ENCODE measurements around the gene CXCR3. TPM values are rescaled to one million over a fixed set of nuclear protein-coding genes. Genes with fewer than 3 reads are reported as not detected.
A peak's percentile ranks its signal among the peaks of the same experiment; 100 is the strongest.
"Not testable (repeated sequence)": the region's sequence is repeated elsewhere in the genome, so short reads cannot be mapped to it uniquely, and the experiment has no call there.

The CXCR3 gene
- total RNA-seq, 1 donor from 2014 or later: 0.13 TPM

DNA sequence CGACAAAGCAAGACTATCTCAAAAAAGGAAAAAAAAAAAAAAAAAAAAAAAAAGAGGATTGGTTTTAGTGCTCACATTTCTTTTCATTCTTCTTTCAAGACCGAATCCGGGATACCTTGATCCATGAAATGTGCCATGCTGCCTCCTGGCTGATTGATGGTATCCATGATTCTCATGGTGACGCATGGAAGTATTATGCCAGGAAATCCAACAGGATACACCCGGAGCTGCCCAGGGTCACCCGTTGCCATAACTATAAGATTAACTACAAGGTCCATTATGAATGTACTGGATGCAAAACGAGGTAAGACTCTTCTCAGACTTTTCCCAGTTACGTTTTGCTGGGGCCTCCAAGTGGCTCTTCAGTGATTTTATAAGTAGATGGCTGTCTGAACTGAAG is 6.1 kb downstream of the CXCR3 start:
- DNase-seq (ENCODE audit: low spot score): no peak
- no peak for ATAC-seq

DNA sequence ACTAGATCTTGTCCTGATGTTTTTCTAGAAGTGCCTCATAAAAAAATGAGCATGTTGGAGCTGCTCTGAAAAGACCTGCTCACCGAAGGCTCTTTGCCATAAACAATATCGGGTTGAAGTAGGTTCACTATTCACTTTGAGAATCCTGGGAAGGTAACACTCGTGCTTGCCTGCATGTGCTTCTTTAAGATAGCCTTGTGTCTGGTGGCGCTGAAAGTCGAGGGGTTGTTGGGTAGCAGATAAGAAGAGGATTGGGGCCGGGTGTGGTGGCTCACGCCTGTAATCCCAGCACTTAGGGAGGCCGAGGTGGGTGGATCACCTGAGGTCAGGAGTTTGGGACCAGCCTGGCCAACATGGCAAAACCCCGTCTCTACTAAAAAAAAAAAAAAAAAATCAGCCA is 6.6 kb downstream of the CXCR3 start:
- DNase-seq (ENCODE audit: low spot score); ATAC-seq: not testable (repeated sequence)

DNA sequence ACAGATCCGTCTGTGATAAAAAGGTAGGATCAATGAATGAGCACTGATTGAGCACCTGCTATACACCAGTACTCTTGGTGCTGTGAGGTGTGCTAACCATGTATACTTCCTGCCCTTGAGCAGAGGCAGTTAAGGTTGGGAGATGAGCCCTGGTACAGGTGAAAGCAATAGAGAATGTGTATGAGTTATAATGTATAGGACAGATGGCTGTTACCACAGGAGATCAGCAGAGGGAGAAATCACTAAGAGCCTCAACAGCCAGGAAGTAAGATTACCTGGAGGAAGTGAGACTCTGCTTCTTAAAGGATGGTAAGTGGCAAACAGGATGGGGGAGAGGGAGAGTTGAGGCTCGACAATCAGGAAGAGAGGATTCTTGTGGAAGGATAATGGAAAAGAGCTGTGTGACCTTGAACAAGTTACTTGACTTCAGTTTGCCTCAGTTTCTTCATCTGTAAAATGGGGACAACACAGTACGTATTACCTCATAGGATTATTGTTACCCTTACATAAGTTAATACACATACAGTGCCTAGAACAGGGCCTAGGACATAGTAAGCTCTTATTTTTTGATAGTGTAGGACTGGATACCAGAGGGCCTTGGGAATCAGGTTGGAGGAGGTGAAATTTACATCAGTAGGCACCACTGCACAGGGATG is 9.1 kb downstream of the CXCR3 start:
- DNase-seq (ENCODE audit: low spot score) (no peak), ATAC-seq (no peak)

DNA sequence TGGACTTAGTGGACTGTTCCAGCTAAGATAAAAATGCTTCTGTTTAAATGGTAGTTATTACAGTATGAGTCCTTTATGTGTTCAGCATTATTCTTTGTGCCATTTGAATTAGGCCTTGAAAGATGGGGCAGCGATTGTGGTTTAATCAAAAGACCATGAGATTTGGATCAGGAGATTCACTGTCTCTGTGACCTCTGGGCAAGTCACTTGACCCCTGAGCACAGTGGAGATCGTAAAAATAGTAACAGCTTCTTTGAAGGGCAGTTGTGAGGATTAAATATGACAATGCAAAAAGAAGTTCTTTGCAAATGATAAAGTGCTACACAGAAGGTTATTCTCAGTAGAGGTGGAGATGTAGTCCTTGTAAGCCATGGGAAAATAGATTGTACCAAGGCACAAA is 10.8 kb downstream of the CXCR3 start:
- DNase-seq (ENCODE audit: low spot score) (no peak), ATAC-seq (no peak)

DNA sequence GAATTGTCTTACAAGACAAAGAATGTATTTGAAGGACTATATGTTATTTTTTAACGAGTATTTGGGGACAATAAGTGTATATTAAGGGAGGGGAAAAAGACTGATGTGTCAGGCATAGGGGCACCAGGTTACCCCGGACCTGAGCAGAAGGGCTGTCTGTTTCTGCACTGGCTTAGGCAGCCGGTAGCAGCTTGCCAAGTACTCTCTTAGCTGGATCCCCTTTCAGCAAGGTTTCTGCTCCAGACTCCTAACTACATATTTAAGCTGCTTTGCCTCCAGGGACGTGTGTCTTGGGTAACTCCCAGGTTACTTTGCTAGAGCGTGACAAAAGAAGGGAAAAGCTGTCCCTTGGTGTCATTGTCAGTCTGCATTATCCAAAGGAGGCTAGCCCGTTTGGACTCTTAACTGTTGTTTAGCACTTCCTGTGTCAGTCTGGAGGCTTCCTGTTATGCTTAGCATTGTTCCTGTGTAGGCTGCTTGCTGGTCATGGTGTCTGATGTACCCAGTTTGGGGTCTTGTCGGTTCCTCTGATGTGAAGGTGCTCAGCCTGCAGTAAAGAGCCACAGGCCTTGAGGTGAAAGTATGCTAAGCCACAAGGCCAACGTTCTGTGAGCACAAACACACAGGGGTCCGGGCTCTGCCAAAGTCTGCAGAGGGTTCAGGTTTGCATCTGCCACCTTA is 11.6 kb downstream of the CXCR3 start:
- no peak for ATAC-seq
- no peak for DNase-seq (ENCODE audit: low spot score)

DNA sequence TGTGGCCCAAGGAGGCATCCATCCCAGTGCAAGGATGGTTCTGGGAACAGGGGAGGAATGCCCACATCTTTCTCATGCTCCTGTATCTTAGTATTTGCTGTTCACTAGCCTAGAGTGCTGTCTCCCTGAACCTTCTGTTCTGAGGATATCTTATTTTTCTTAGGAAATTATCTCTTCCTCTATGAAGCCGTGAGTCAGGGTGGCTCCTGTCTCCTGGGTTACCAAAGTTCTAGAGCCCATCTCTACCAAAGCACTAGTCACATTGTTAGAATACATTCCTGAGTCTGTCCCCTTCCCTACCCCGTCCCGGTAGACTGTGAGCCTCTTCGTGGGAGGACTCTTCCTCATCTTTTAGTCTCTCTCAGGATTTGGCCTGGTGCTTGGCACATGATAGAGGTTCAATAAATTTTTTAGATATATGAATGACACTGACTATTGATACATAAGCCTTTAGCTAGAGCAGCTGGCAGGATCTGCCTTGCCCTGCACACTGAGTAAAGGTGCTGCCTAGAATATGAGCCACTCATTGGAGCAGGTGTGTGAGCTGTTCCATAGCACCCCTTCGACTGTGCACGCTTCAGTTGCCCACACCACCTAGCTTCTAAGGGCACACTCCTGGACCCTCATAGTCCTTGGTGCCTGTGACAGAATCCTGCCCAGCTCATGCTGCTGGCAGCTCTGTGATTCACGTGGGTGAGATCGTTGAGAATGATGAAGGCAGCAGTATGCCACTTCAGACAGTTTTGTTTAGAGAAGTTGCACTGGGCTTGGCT is 13.3 kb downstream of the CXCR3 start:
- DNase-seq (ENCODE audit: low spot score) (no peak), ATAC-seq (no peak)

DNA sequence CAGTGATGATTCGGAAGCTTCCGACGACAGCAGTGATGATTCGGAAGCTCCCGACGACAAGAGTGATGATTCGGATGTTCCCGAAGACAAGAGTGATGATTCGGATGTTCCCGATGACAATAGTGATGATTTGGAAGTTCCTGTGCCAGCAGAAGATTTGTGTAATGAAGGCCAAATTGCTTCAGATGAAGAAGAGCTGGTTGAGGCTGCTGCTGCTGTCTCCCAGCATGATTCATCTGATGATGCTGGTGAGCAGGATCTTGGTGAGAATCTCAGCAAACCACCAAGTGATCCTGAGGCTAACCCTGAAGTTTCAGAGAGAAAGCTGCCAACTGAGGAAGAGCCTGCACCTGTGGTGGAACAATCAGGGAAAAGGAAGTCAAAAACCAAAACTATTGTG is 14.2 kb downstream of the CXCR3 start:
- ATAC-seq: no peak
- DNase-seq (ENCODE audit: low spot score): no peak

DNA sequence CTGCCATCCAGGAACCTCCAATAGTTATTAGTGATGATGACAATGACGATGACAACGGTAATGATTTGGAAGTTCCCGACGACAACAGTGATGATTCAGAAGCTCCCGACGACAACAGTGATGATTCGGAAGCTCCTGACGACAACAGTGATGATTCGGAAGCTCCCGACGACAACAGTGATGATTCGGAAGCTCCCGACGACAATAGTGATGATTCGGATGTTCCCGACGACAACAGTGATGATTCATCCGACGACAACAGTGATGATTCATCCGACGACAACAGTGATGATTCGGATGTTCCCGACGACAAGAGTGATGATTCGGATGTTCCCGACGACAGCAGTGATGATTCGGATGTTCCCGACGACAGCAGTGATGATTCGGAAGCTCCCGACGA is 14.7 kb downstream of the CXCR3 start:
- no peak for ATAC-seq
- no peak for DNase-seq (ENCODE audit: low spot score)

DNA sequence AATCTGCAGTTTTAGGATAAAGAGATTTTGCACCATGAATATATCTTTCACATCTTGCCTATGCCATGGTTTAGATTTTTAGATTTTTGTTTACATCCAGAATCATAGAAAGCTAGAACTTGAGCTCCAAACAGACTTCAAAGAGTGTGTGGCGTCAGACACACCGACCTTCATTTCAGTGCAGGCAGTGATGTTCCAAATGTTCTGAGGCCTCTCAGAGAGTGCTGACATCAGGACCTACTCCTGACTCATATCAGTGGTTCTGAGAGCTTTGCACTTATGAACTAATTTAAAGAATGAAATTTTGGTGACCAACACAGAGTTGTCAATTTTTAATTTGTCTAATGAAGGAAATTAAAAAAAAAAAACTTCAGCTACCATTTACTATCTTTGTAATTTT is 18.3 kb downstream of the CXCR3 start:
- DNase-seq (ENCODE audit: low spot score): no peak
- no peak for ATAC-seq

DNA sequence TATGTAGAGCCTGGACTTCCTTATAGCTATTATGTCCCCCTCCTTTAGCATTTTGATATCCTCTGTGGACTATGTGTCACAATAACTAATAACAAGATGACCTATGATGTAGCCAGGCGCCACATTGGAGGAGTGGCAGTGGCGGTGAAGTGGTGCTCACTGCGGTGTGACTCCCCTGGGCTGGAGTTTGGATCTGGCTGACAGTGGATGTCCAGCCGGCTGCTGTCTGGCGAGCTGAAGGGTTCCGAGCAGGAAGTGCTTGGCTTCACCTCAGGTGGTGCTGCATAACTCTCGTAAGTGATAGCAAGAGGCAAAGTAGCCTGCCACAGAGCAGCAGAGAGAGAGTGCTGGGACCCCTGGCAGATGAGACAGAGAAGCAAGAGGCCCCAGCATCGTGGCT is 25.1 kb downstream of the CXCR3 start:
- DNase-seq (ENCODE audit: low spot score); ATAC-seq: not testable (repeated sequence)

DNA sequence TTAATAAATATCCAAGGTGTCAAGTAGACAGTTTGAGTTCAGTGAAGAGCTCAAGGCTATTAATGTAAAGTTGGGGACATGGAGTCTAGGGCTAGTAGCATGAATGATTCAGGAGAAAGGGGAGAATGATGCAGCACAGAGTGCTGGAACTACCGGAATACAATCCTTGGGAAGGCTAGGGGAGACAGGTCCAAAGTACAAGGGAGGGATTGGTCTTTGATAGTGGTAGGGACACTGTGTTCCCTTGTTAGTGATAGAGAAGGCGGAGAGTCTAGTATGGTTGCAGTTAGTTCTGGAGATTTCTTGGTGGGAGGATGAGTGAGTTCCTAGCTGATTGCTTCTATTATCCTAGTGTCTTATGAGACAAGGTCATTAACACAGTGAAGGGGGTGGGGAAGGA is 31.4 kb downstream of the CXCR3 start:
- peak; percentile 50 for ATAC-seq
- no peak for DNase-seq (ENCODE audit: low spot score)

DNA sequence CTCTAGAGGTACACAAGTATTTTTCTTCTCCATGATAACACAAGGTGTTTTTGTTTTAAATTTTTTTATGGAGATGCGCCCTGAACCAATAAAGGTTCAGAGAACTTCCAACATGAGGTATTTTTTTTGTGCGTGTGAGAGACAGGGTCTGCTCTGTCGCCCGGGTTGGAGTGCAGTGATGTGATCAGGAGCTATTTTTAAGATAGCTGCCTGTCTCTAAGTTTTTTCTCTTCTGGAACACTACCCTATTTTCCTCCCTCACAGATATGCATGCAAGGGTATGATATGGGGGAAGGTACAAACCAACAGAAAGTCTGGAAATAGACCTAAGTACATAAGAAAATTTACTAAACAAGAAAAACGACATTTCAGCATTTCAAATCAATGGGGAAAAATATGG is 37.1 kb downstream of the CXCR3 start:
- DNase-seq (ENCODE audit: low spot score) (no peak), ATAC-seq (no peak)

DNA sequence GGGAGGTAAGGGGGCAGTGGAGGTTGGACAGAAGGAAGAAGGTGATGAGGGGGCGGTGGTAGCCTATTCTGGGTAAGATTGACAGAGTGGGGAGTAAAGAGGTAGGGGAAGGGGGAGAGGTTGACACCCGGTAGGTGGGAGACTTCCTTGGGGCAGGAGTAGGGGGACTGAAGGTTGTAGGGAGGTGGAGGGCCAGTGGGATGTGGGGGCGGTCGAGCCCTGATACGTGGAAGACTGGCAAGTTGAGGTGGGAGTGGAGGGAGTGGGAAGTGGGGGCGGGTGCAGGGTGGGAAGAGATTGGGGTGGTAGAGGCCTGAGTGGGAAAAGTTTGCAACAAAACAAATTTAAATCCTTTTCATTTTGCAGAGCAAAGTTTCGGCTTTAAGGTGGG is 38.3 kb downstream of the CXCR3 start:
- no peak for DNase-seq (ENCODE audit: low spot score)
- ATAC-seq: no peak

DNA sequence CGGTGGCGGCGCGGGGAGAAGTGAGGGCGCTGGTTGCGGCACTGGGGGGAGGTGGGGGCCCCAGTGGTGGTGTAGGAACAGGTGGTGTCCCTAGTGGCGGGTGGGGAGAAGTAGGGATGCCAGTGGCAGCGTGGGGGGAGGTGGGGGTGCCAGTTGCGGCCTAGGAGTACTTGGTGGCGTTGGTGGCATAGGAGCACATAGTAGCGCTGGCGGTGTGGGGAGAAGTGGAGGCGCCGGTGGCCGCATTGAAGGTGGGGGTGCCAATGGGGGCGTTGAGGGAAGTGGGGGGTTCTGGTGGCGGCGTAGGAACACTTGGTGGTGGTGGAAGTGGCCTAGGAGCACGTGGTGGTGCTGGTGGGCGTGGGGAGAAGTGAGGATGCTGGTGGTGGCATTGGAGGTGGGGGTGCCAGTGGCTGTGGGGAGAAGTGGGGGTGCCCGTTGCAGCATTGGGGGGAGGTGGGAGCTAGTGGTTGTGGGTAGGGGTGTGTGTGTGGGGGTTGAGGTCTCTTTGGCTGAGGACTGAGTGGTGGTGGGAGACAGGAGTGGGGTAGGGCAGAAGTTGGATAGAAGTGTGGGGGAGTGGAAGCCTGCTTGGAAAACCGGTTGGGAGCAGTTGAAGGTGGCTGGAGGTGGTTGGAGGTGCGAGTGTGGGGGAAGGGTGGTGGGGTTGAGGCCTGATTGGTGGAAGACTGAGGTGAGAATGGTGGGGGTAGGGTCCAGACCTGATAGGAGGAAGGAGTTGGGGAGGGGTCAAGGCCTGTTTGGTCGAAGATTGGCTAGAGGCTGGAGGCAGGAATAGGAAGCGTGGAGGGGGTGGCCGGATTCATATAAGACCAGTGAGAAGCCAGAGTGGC is 38.9 kb downstream of the CXCR3 start:
- no peak for DNase-seq (ENCODE audit: low spot score)
- ATAC-seq: no peak

DNA sequence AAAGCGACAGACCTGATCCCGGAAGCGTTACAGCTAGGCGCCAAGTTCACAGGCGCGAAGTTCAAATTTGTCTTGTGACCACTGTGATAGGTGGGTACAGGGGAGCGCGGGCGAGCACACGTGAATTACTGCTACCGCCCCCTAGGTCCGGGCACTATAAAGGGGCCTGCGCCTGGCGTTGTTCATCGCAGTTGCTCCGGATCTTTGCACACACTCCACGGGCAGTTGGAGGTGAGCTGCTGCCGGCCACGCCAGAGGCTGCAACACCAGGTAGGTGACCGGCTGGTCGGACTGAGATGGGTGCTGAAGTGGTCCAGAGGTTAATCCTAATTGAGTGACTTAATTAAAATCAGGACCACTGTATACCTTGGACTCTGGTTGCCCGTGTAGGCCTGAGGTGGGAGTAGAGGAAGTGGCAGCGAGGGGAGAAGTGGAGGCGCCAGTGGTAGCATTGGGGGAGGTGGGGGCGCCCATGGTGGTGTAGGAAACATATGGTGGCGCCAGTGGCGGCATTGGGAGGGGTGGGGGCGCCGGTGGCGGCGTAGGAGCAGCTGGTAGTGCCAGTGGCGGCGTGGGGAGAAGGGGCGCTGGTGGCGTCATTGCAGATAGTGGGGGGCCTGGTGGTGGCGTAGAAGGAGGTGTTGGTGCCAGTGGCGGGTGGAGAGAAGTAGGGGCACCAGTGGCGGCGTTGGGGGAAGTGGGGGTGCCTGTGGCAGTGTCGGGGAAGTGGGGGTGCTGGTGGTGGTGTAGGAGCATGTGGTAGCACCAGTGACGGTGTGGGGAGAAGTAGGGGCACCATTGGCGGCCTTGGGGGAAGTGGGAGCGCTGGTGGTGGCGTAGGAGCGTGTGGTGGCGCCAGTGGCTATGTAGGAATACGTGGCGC is 39.8 kb downstream of the CXCR3 start, which contains the start of gene GCNA:
Gene GCNA (plus strand): TSS at position 185 of the 883 bp plus-strand sequence. CDS start 2,385 bp downstream, outside the sequence.
- no peak for ATAC-seq

DNA sequence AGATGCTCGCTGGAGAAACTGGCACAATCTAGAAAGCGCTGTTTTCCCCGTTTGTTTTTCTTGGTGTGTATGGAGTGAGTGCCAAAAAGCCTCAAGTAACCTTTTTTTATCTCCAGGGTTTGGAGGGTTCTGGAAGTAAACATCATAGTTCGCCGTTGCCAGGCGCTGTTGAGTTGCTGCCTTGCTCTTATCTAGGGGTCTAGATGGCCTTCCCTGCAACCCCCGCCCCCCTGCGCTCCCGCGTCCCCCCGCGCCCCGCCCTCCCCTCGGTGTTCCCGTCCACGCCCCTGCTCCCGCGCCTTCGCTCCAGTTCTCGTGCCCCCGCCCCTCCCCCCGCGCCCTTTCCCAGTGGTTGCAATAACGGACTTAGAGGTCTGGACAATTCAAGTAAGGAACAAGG is 40.6 kb downstream of the CXCR3 start:
- ATAC-seq: no peak
- no peak for DNase-seq (ENCODE audit: low spot score)

More for the DNA sequence above, 39.8 kb downstream of the CXCR3 start, which contains the start of gene GCNA:
- no peak for DNase-seq (ENCODE audit: low spot score)

DNA sequence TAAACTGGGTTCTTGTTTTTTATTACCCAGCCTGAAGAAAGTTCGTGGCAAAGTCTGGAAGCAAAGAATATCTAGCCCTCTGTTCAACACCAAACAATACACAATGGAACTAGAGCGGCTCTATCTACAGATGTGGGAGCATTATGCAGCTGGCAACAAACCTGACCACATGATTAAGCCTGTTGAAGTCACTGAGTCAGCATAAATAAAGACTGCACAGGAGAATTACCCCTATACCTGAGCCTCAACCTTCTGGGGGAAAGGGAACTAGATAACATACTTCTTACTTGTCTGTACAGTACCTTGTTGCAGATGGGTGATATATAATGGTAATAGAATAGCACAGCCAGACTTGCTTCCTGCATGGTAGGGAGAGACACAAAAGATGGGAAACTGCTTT is 44.7 kb downstream of the CXCR3 start:
- DNase-seq (ENCODE audit: low spot score): no peak
- ATAC-seq: no peak

DNA sequence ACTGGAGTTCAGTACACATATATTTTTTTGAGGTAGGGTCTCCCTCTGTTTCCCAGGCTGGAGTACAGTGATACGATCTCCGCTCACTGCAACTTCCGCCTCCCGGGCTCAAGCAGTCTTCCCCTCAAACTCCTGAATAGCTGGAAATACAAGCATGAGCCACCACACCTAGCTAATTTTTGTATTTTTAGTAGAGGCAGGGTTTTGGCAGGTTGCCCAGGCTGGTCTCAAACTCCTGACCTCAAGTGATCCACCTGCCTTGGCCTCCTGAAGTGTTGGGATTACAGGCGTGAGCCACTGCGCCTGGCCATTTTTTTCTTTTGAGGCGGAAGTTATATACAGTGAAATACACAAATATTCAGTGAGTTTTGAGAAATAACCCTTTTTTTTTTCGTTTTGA is 46.9 kb downstream of the CXCR3 start:
- DNase-seq (ENCODE audit: low spot score); ATAC-seq: not testable (repeated sequence)
